ENCODE data around the gene ARHGEF6.

ARHGEF6 gene

GRCh38 chrX:136747003-136747986 is 33.4 kb downstream of the ARHGEF6 start:
- DNase-seq (ENCODE audit: low spot score): peak; percentile 45

- no peak for DNase-seq (ENCODE audit: low spot score)
Observed at GRCh38 chrX:136745215-136746173, 35.2 kb downstream of the ARHGEF6 start.

- DNase-seq (ENCODE audit: low spot score): no peak
Observed at GRCh38 chrX:136742721-136743379, 37.9 kb downstream of the ARHGEF6 start.

- DNase-seq (ENCODE audit: low spot score): no peak
Observed at GRCh38 chrX:136738049-136738729, 42.5 kb downstream of the ARHGEF6 start.

GRCh38 chrX:136736690-136737089 is 44.0 kb downstream of the ARHGEF6 start:
- no peak for DNase-seq (ENCODE audit: low spot score)

- DNase-seq (ENCODE audit: low spot score): no peak
Observed at GRCh38 chrX:136735601-136736000, 45.1 kb downstream of the ARHGEF6 start.

- no peak for DNase-seq (ENCODE audit: low spot score)
Observed at GRCh38 chrX:136733613-136734012, 47.1 kb downstream of the ARHGEF6 start.

- no peak for DNase-seq (ENCODE audit: low spot score)
Observed at GRCh38 chrX:136731798-136732197, 48.9 kb downstream of the ARHGEF6 start.

GRCh38 chrX:136731207-136731782 is 49.4 kb downstream of the ARHGEF6 start:
- no peak for DNase-seq (ENCODE audit: low spot score)

- DNase-seq (ENCODE audit: low spot score): no peak
Observed at GRCh38 chrX:136728393-136728792, 52.3 kb downstream of the ARHGEF6 start.

GRCh38 chrX:136725441-136726104 is 55.2 kb downstream of the ARHGEF6 start:
- no peak for DNase-seq (ENCODE audit: low spot score)

GRCh38 chrX:136718091-136718490 is 62.6 kb downstream of the ARHGEF6 start:
- DNase-seq (ENCODE audit: low spot score): no peak

GRCh38 chrX:136714626-136715599 is 65.8 kb downstream of the ARHGEF6 start:
- DNase-seq (ENCODE audit: low spot score): no peak

- no peak for DNase-seq (ENCODE audit: low spot score)
Observed at GRCh38 chrX:136712650-136713310, 68.0 kb downstream of the ARHGEF6 start.

- DNase-seq (ENCODE audit: low spot score): no peak
Observed at GRCh38 chrX:136711147-136711546, 69.6 kb downstream of the ARHGEF6 start.

- DNase-seq (ENCODE audit: low spot score): peak; percentile 57
Observed at GRCh38 chrX:136710325-136710951, 70.3 kb downstream of the ARHGEF6 start.

GRCh38 chrX:136708348-136708747 is 72.4 kb downstream of the ARHGEF6 start:
- no peak for DNase-seq (ENCODE audit: low spot score)

GRCh38 chrX:136697156-136697555 is 83.6 kb downstream of the ARHGEF6 start:
- no peak for DNase-seq (ENCODE audit: low spot score)
